Skeletal muscle tissue (tissue), 1 donor: ENCODE measurements around the gene BBX. TPM values are rescaled to one million over a fixed set of nuclear protein-coding genes. Genes with fewer than 3 reads are reported as not detected.

Source experiments
- total RNA-seq: library from RNA; depleted of rRNA; stranded (reverse); fragments of >200 nt; gene quantifications from one replicate; pipeline ENCODE4 v1.2.3, GENCODE V29; 2014

Gene BBX
- total RNA-seq, 1 donor from 2014 or later, result 32.9 TPM

Other genes with a start within 250 kb of the BBX start
- gene CCDC54, start 145.5 kb upstream of the BBX start, total RNA-seq, result not detected